GM12891 (cell line): Measurements from ENCODE around the gene NUDT17.

Experiments
- POLR2A ChIP-seq: IDR thresholded peaks from 2 replicates; pipeline ENCODE4 v1.6.1; 2011; ENCODE audit warnings: low read depth, low read length, control low read depth
- POLR2AphosphoS5 ChIP-seq: IDR thresholded peaks from 2 replicates; pipeline ENCODE4 v1.6.1; 2011; ENCODE audit warnings: low read depth, low read length, control low read depth
- TAF1 ChIP-seq: IDR thresholded peaks from 2 replicates; pipeline ENCODE4 v1.6.1; 2011; ENCODE audit warnings: low read depth, low read length, control low read depth

DNA sequence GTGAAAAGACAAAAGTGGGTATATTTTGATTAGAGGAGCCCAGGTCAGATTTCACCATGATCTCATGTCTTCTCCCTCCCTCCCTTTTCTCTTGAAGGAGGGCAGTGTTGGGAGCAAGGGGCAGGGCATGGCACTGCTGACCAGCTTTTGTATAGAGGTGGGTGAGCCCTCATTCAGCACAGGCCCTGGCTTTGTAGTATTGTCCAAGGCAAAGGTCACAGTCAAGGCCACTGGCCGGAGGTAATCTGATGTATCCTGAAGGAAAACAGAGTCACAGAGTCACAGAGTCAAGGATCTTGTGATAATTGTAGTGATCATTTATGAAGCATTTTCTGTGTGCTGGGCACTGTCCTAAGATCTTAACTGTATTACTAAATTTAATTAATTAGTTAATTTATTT, 52.5 kb downstream of the NUDT17 start:
- TF ChIP-seq POLR2A = no peak
- TF ChIP-seq TAF1 = no peak
- no peak for TF ChIP-seq POLR2AphosphoS5
